Activated CD8-positive, alpha-beta T cell treated with anti-CD3 and anti-CD28 coated beads for 36 hours (primary cell): Measurements from ENCODE around the gene C15orf61. TPM values are rescaled to one million over a fixed set of nuclear protein-coding genes. Genes with fewer than 3 reads are reported as not detected.

Experiments used
- ATAC-seq: fragments of 200-7000 bp; cut with Tn5 transposase; one replicate; pipeline ENCODE4 v1.10.0; 2021; ENCODE audit warnings: mild to moderate bottlenecking, moderate library complexity
- CTCF ChIA-PET: fragments of 350-600 bp; sonication (Branson Sonifier 250); formaldehyde crosslinking; loops from one replicate; lab custom pipeline; 2021; ENCODE audit warnings: antibody characterized with exemption; lab: Charles Lee
- POLR2A ChIA-PET: fragments of 350-600 bp; sonication (Branson Sonifier 250); formaldehyde crosslinking; loops from one replicate; lab custom pipeline; 2021; ENCODE audit warnings: antibody characterized with exemption; lab: Charles Lee
- DNase-seq: peaks from one replicate; pipeline ENCODE4 v3.0.0-alpha.2; 2020
- H3K27ac Mint-ChIP-seq: one replicate; pipeline ENCODE4 v1.8.0; 2021; ENCODE audit warnings: mild to moderate bottlenecking, mixed read lengths
- H3K27me3 Mint-ChIP-seq: one replicate; pipeline ENCODE4 v1.8.0; 2021; ENCODE audit warnings: mixed read lengths
- H3K36me3 Mint-ChIP-seq: one replicate; pipeline ENCODE4 v1.8.0; 2021; ENCODE audit warnings: low read depth, mixed read lengths
- H3K4me1 Mint-ChIP-seq: one replicate; pipeline ENCODE4 v1.8.0; 2021; ENCODE audit warnings: low read depth, mixed read lengths
- H3K4me3 Mint-ChIP-seq: one replicate; pipeline ENCODE4 v1.8.0; 2021; ENCODE audit warnings: mild to moderate bottlenecking, moderate library complexity, mixed read lengths
- H3K9me3 Mint-ChIP-seq: one replicate; pipeline ENCODE4 v1.8.0; 2021; ENCODE audit warnings: mixed read lengths
- CTCF ChIP-seq: fragments of 200-600 bp; IDR thresholded peaks from one replicate; pipeline ENCODE4 v1.8.0; 2022; ENCODE audit warnings: antibody characterized with exemption, mild to moderate bottlenecking
- intact Hi-C: fragments of 100-400 bp; cut with micrococcal nuclease; formaldehyde crosslinking; loops from one replicate; pipeline ENCODE4 v1.10.0; 2022
- total RNA-seq, 2 experiments: library from RNA; stranded (reverse); gene quantifications; one replicate each; pipeline ENCODE4 v1.2.3, GENCODE V29; 2021

The C15orf61 gene
- total RNA-seq, 2 experiments from 2014 or later: 7.5 to 7.8 TPM

- H3K4me3 Mint-ChIP-seq: no peak overlapping the region
- H3K27ac Mint-ChIP-seq: no peak overlapping the region
- H3K9me3 Mint-ChIP-seq: no peaks in the 10 kb centered on the region
- no peaks in the 10 kb centered on the region for H3K27me3 Mint-ChIP-seq
- ChIA-PET CTCF (no interaction called here), POLR2A (no interaction called here)
- DNase-seq (no peak), ATAC-seq (no peak)
- TF ChIP-seq CTCF: no peak
- H3K36me3 Mint-ChIP-seq: peaks cover 4% of the 10 kb centered on the region
- intact Hi-C loops: no loop called here
- peaks cover 4% of the 10 kb centered on the region for H3K4me1 Mint-ChIP-seq
Observed at GRCh38 chr15:67579164-67579563, 58.2 kb downstream of the C15orf61 start.

Other genes starting within 250 kb of the C15orf61 start
- 10 to 100 TPM; 19.0 to 21.1 TPM for gene MAP2K5, start 21.6 kb downstream of the C15orf61 start, total RNA-seq